ENCODE data around the gene CFAP45.
A peak's percentile ranks its signal among the peaks of the same experiment; 100 is the strongest.

The CFAP45 gene

GRCh38 chr1:159923203-159924024, 23.4 kb upstream of the CFAP45 start:
- peak in 2 of 3 experiments; percentile 60 to 66 for DNase-seq (ENCODE audit: low read depth in 3 of 3)

- no peak for DNase-seq (ENCODE audit: low read depth in 3 of 3)
These were observed 22.7 kb upstream of the CFAP45 start for GRCh38 chr1:159922511-159923202.

DNA sequence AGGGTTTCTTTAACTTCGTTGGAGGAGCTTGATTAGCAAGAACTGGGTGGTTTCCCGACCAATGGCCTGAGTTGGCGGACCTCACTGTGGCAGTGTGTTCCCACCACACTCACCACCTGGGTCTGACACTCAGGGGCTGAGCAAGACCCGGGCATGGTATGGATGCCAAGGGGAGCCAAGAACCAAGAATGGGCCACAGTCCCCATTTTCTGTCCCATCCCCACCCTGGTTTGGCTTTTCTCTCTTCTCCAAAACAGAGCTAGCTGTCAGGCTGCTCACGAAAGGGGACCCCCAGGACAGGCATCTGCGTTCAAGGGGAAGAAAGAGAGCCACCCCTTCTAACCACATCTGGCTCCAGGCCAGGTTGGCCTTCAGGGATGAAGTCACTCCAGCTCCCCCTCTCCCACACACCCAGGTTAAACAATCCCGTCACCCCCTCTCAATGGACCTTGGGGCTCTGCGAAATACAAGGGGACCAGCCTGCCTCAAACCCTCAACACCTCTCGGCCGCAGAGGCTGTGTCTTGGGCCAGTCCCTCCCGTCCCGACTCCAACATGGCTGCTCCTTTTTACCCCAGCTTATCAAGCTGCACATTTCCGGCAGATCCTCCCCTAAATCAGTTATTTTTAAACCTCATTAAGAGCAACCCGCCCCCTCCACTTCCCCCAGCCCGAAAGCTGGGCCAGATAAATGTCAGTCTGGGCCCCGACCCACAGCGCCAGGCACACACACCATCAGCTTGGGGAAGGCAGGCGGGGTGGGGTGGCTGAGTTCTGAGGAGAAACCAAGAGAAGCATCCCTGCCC, 21.9 kb upstream of the CFAP45 start:
- DNase-seq (ENCODE audit: low read depth in 3 of 3) = no peak

DNA sequence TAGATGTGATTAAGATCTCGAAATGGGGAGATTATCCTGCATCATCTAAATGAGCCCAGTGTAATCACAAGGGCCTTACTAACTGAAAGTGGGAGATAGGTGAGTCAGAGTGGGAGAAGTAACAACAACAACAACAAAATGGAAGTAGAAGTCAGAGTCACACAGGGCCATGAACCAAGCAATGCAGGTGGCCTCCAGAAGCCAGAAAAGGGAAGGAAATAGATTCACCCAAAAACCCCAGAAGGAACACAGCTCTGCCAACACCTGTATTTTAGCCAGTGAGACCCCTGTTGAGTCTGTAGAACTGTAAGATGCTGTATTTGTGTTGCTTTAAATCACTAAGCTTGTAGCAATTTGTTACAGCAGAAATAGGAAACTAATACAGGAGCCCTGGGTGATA, 21.3 kb upstream of the CFAP45 start:
- no peak for DNase-seq (ENCODE audit: low read depth in 3 of 3)

DNA sequence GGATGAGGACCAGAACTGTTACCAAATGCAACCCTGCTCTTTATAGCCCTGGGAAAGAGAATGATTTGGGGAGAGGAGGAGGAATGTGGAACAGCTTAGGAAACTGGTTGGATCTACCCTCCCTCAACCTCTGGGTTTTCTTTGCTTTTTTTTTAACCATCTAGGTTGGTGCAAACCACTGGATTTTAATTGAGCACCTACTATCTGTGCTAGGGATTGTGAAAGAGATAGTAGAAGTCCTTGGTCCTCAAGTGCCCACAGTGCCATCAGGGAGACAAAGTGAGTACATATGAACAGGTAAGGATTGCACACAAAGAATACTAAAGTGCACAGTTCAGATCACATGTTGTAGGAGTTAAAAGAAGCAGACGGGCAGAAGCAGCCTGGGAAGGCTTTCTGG, 20.7 kb upstream of the CFAP45 start:
- DNase-seq (ENCODE audit: low read depth in 3 of 3) = no peak

DNA sequence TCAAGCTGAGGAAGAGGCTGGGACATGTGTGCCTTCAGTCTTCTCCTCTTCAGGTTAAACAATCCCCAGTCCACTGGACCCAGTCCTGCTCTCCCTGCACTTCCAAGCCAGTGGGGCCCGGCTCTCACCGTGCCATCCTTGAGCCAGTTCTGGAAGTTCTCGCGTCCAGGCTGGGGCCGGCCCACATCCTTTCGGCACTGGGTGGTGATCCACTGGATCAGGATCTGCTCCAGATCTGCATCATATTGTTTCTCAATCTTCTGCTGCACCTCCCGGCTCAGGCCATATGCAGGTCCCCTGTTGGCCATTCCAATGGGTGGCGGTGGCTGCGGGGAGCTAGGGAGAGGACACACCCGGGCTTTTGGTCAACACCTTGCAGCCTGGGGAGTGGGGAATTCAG, 20.2 kb upstream of the CFAP45 start:
- DNase-seq (ENCODE audit: low read depth in 3 of 3) = no peak

- DNase-seq (ENCODE audit: low read depth in 3 of 3) = no peak
These were observed 19.4 kb upstream of the CFAP45 start for GRCh38 chr1:159919236-159919865.

DNA sequence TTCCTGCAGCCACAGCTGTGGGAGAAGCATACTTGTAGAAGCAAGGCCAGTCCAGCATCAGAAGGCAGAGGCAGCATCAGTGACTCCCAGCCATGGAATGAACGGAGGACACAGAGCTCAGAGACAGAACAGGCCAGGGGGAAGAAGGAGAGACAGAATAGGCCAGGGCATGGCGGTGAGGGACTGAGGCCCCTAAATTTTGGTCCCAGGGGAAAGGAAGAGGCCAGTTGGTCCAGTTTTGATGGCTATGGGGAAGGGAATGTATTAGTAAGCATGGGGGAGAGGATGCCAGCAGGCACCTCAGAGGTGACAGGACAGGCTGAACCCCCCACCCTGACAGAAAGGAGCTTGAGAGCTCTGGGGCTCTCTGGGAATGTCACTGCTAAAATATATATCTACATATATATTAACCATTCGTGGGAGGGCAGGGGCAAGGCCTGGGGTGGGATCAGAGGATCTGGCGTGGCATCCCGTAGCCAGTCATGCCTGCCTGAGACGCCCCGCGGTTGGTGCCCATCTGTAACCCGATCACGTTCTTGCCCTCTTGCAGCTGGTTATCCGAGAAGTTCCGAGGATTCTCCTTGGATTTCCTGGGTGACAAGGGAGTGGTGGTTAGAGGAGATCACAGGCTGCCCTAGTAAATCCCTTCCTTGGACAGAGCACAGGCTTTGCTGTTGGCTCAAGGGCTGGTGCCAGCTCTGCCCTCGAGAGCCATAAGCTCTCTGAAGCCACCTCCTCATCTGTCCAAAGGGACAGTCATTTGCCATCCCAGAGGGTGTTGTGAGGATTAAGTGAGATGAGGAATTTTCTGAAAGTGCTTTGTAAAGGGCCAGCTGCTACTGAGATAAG, 18.6 kb upstream of the CFAP45 start:
- DNase-seq (ENCODE audit: low read depth in 3 of 3) = no peak

DNA sequence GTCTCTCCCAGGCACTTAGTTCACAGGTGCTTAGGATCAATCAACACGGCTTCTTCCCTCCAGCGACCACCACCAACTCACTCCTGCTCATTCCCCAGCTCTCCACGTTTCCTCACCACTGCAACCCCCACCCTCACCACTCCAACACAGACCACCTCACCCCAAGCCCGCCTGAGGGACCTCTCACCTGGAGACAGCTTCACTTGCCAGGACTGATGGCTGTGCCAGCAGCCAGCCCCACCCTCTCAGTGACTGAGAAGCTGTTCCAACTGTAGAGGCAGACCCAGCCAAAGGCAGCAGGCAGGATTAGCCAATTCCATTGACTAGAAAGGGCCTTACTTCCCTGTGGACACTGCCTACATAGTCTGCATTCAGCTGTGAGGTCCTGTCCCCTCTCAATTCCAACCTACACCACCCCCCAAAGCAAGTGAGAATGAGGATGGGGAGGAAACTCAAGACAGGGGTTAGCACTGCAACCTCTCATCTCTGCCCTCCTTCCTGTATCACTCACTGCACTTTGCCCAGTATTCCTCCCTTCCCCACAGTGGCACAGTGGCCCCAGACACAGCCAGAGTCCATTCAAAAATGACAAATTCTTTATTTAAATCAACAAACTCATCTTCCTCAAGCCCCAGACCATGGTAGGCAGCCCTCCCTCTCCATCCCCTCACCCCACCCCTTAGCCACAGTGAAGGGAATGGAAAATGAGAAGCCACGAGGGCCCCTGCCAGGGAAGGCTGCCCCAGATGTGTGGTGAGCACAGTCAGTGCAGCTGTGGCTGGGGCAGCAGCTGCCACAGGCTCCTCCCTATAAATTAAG, 17.8 kb upstream of the CFAP45 start:
- no peak for DNase-seq (ENCODE audit: low read depth in 3 of 3)

DNA sequence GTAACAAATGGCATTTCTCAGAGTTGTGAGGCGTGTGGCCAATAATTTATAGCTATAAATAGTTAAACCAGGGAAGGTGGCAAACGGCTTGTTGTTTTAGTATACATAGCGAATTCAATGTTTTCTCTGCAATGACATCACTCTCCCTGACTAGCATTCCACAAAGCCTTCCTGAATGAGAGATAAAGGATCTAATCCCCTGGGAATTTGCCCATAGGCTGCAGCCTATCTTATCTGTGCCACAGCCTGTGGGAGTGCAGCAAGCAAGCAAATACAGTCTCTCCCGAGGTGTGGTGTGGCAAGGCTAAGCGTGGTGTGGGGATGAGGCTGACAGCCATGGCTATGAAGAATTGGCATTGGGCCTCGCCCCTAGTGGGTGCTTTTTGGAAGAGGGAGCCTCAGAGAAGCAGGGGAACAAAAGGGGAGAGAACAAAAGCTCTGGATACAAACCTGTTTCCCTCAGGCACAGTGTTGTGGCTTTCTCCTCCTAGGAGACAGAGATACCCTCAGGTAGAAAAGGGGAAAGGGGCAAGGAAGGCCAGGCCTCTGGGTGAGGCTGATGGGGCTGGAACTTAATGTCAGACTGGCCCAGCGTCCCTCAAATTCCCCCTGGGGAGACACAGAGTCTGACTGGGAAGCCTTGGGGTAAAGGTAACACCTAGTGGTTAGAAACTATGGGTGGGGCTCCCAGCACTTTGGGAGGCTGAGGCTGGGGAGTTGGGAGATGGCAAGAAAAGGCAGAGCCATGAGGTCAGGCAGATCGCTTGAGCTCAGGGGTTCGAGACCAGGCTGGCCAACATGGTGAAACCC, 16.5 kb upstream of the CFAP45 start:
- no peak for DNase-seq (ENCODE audit: low read depth in 3 of 3)

GRCh38 chr1:159915571-159916241, 15.7 kb upstream of the CFAP45 start:
- no peak for DNase-seq (ENCODE audit: low read depth in 3 of 3)

DNA sequence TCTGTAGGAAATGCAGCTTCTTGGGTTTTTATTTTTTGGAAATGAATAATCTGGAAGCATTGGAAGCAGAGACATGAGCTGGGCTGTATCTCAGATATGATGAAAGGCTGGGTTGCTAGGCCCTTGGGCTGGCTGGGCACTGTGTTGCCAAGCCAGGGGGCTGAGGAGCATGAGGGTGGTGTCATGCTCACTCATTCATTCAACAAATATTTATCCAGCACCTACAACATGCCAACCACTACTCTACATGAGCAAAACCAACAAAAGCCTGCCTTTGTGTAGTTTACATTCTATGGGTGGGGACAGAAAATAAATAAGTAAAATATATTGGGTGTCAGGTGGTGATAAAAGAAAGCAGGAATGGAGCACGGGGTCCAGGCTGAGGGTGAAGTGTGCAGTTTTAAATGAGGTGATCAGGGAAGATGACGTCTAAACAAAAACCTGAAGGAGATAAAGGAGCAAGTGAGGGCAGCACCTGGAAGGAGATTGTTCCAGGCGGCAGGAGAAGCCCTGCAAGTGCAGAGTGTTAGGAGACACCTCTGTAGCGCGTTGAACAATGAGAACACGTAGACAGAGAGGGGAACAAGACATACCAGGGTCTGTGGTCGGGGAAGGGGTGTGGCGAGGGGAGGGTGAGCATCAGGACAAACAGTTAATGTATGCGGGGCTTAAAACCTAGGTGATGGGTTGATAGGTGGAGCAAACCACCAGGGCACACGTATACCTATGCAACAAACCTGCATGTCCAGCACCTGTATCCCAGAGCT, 14.5 kb upstream of the CFAP45 start:
- no peak for DNase-seq (ENCODE audit: low read depth in 3 of 3)

- DNase-seq (ENCODE audit: low read depth in 3 of 3) = no peak
These were observed 13.7 kb upstream of the CFAP45 start for GRCh38 chr1:159913451-159914192.

GRCh38 chr1:159911326-159912070, 11.5 kb upstream of the CFAP45 start:
- DNase-seq (ENCODE audit: low read depth in 3 of 3) = no peak

DNA sequence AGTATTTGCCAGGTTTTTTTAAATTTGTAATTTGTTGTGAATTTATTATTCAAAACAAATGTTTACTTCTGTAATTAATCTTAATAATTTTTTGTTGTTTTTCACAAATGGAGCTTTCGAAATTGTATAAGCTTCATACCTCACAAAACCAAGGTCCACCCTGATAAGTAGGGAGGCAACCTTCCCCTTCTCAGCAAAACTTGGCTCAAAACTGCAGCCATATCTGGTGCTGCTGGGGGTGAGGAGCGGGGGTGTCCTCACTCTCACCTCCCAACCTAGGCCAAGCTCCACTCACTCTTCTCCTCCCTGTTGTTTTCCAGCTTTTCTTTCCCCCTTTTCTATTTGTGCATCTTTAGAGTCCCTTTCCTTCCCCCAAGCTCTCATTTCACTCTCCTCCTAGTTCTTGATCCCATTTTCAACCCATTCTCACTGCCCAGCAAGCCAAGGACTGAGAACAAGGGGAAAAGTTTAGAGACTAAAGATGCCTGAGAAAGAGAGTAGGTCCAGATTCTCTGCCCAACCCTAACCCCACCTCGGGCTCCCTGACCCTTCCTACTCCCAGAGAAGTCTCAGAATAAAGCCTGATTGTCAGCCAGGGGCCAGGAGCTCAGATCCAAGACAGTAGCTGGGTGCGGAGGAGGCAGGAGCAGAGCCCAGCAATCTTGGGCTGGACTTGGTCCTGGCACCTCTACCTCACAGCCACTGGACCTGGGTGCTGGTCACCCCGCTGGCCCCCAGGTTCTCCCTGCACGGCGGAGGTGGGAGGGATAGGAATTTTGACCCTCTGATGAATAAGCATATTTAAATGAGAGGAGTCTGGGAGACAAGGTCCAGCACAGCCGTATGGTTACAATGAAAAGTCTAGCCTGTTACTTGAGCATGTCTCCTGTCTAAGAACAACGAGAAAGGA, 8.3 kb upstream of the CFAP45 start:
- no peak for DNase-seq (ENCODE audit: low read depth in 3 of 3)
